ENCODE results near the gene CACNB4. TPM values are rescaled to one million over a fixed set of nuclear protein-coding genes. Genes with fewer than 3 reads are reported as not detected.

CACNB4 gene
- total and polyA plus RNA-seq, 8 donors: 0.34 to 1.3 (median 0.70) TPM

DNA sequence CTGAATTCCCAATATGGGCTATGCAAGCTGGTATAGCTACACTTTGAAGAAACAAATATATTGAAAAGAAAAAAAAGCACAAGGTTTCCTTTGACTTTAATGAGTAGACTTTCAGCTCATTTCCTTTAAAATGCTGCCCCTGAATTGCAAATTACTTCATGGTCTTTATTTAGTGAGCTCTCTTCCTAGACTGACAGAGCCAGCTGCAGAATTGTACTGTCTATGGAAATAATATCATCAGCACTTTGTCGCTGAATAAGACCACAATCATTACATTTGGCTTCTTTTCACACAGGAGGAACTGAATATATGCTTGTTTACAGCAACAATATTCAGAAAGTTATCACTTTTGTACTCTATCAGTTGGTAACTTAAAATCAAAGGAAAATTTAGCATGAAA is 312.4 kb downstream of the CACNB4 start:
- no peak for DNase-seq
- Histone ChIP-seq H3K27ac (no peak overlapping the region), H3K36me3 (peaks cover 0 to 4% (median 0%) of the 10 kb centered on the region in 3 donors), H3K4me1 (no peaks in the 10 kb centered on the region), H3K9me3 (no peaks in the 10 kb centered on the region), H3K4me3 (no peak overlapping the region), H3K27me3 (no peaks in the 10 kb centered on the region)
- intact Hi-C loops (cut with DNase I): no loop called here
- 93% methylated on average over 1 of the region's 1 CpG for WGBS, 2 donors
- no peak for FAIRE-seq
- no peak for TF ChIP-seq CTCF (IDR thresholded peaks at IDR 0.05)
- no peak for ATAC-seq

DNA sequence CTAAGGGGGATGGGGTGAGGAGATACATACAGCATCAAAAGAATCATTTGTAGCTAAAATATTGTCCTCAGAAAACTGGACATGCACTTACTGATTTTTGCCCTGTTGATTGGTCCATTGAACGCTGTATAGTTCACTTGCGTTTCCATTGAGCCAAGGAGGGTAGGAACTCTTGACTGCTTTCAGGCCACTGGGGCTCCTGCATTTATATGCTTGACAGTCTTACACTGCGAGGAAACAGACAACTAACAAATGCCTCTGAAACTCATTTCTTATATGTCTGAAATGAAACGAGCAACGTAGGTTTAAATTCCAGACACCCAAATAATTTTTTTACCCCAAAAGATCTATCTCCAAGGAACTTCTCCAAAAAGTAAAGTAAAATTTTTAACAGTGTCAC is 312.8 kb downstream of the CACNB4 start:
- Histone ChIP-seq H3K9me3 (no peaks in the 10 kb centered on the region), H3K27ac (no peak overlapping the region), H3K36me3 (peaks cover 0 to 4% (median 0%) of the 10 kb centered on the region in 3 donors), H3K4me3 (no peak overlapping the region), H3K4me1 (no peaks in the 10 kb centered on the region), H3K27me3 (no peaks in the 10 kb centered on the region)
- intact Hi-C loops (cut with DNase I): no loop called here
- no peak for ATAC-seq
- TF ChIP-seq CTCF (IDR thresholded peaks at IDR 0.05): no peak
- 96% methylated on average over 5 of the region's 5 CpGs for WGBS, 2 donors
- no peak for DNase-seq
- no peak for FAIRE-seq

- Histone ChIP-seq H3K9me3 (no peaks in the 10 kb centered on the region), H3K27me3 (no peaks in the 10 kb centered on the region), H3K36me3 (peaks cover 0 to 4% (median 0%) of the 10 kb centered on the region in 3 donors), H3K4me1 (no peaks in the 10 kb centered on the region), H3K4me3 (no peak overlapping the region), H3K27ac (no peak overlapping the region)
- WGBS, 2 donors: 96 to 97% methylated on average over 2 of the region's 2 CpGs
- intact Hi-C loops (cut with DNase I): no loop called here
- no peak for FAIRE-seq
- no peak for DNase-seq
- no peak for TF ChIP-seq CTCF (IDR thresholded peaks at IDR 0.05)
- ATAC-seq: no peak
These were observed 315.7 kb downstream of the CACNB4 start for GRCh38 chr2:151783133-151783520.

Other genes with a start within 250 kb of the CACNB4 start
- 10 to 100 TPM; 14.1 to 20.8 (median 17.0) TPM for gene STAM2, start 76.7 kb upstream of the CACNB4 start, total RNA-seq
- 10 to 100 TPM in 1 of 2 donors, 1 to 10 TPM in 1; 5.9 to 11.0 TPM for gene STAM2, start 76.7 kb upstream of the CACNB4 start, polyA plus RNA-seq
- 10 to 100 TPM in 3 of 6 donors, 1 to 10 TPM in 3; 7.5 to 22.3 (median 9.4) TPM for gene FMNL2, start 236.1 kb upstream of the CACNB4 start, total RNA-seq
- 10 to 100 TPM; 11.9 to 13.3 TPM for gene FMNL2, start 236.1 kb upstream of the CACNB4 start, polyA plus RNA-seq

Measured in pancreas (tissue), 10 donors.